ENCODE data around the gene WFIKKN1. TPM values are rescaled to one million over a fixed set of nuclear protein-coding genes. Genes with fewer than 3 reads are reported as not detected.

Gene WFIKKN1
- total and polyA plus RNA-seq, 2 of the 13 experiments (the other 11 are each of a cell fraction or from before 2014, with no cell fraction given): 1.7 to 4.9 TPM

DNA sequence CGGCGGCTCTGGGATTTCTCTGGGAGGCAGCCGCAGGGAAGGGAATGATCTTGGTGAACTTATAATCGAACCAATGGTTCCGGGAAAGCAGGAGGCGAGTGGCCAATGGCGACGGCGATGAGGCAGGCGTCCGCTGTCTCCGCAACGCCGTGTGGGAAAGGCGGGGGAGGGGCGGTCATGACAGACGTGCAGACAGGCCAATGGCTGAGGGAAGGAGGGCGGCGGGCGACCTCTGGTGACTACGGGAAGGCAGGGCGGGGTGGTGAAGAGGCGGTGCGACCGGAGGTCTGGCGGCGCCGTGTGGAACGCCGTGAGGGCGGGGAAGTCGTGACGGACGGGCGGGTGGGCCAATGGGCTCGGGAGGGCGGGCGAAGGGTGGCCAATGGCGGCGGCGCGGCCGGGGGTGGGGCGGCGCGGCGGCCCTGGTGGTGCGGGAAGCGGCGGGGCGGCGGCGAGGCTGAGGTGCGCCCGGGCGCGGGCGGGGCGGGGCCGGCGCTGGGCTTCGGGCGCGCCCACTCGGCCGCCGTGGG, 41.1 kb upstream of the WFIKKN1 start, which contains the start of gene RAB40C (continued):
- TF ChIP-seq ZNF775 (CRISPR knock-in tag; IDR thresholded peaks at IDR 0.05; ENCODE audit: borderline replicate concordance) (no peak), PRMT3 (CRISPR knock-in tag; IDR thresholded peaks at IDR 0.05; ENCODE audit: borderline replicate concordance, low read depth) (no peak), FOXO1 (CRISPR knock-in tag; IDR thresholded peaks at IDR 0.05) (no peak), ZBTB21 (CRISPR knock-in tag; IDR thresholded peaks at IDR 0.05) (no peak), ZNF253 (CRISPR knock-in tag; IDR thresholded peaks at IDR 0.05; ENCODE audit: borderline replicate concordance) (no peak), SP2 (CRISPR knock-in tag; IDR thresholded peaks at IDR 0.05) (peak; percentile 71), SRSF9 (IDR thresholded peaks at IDR 0.05; ENCODE audit: borderline replicate concordance, insufficient read depth, low read depth, low read length, poor library complexity, severe bottlenecking) (no peak), ZNF34 (CRISPR knock-in tag; IDR thresholded peaks at IDR 0.05; ENCODE audit: borderline replicate concordance) (no peak), STAG1 (CRISPR knock-in tag; IDR thresholded peaks at IDR 0.05) (no peak), SRSF1 (optimal IDR thresholded peaks at IDR 0.05; ENCODE audit: low read depth, low read length) (no peak), KLF12 (CRISPR knock-in tag; IDR thresholded peaks at IDR 0.05; ENCODE audit: borderline replicate concordance) (no peak), CBFB (CRISPR knock-in tag; IDR thresholded peaks at IDR 0.05) (0 out of 2 replicates have a peak, but pooled peaks have one; percentile 10), AHR (CRISPR knock-in tag; IDR thresholded peaks at IDR 0.05) (no peak), ZNF678 (CRISPR knock-in tag; IDR thresholded peaks at IDR 0.05) (no peak), ZNF564 (CRISPR knock-in tag; IDR thresholded peaks at IDR 0.05) (no peak), HNF4G (IDR thresholded peaks at IDR 0.05; ENCODE audit: borderline replicate concordance, low read depth, low read length) (no peak), HNF4G (CRISPR knock-in tag; IDR thresholded peaks at IDR 0.05; ENCODE audit: borderline replicate concordance, low read depth) (no peak), ARNTL (CRISPR knock-in tag; IDR thresholded peaks at IDR 0.05) (no peak), XRCC5 (optimal IDR thresholded peaks at IDR 0.05; ENCODE audit: low read length) (no peak), HNF4A (CRISPR knock-in tag; IDR thresholded peaks at IDR 0.05) (no peak), ZNF274 (CRISPR knock-in tag; IDR thresholded peaks at IDR 0.05) (peak; percentile 61; the same call in 1 of the 2 replicates), GATAD2A (CRISPR knock-in tag; IDR thresholded peaks at IDR 0.05) (no peak), CEBPG (CRISPR knock-in tag; IDR thresholded peaks at IDR 0.05) (no peak)
- TF ChIP-seq, protein P1, sequence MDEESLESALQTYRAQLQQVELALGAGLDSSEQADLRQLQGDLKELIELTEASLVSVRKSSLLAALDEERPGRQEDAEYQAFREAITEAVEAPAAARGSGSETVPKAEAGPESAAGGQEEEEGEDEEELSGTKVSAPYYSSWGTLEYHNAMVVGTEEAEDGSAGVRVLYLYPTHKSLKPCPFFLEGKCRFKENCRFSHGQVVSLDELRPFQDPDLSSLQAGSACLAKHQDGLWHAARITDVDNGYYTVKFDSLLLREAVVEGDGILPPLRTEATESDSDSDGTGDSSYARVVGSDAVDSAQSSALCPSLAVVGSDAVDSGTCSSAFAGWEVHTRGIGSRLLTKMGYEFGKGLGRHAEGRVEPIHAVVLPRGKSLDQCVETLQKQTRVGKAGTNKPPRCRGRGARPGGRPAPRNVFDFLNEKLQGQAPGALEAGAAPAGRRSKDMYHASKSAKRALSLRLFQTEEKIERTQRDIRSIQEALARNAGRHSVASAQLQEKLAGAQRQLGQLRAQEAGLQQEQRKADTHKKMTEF (CRISPR knock-in tag; IDR thresholded peaks at IDR 0.05): no peak
- TF ChIP-seq, protein P2, sequence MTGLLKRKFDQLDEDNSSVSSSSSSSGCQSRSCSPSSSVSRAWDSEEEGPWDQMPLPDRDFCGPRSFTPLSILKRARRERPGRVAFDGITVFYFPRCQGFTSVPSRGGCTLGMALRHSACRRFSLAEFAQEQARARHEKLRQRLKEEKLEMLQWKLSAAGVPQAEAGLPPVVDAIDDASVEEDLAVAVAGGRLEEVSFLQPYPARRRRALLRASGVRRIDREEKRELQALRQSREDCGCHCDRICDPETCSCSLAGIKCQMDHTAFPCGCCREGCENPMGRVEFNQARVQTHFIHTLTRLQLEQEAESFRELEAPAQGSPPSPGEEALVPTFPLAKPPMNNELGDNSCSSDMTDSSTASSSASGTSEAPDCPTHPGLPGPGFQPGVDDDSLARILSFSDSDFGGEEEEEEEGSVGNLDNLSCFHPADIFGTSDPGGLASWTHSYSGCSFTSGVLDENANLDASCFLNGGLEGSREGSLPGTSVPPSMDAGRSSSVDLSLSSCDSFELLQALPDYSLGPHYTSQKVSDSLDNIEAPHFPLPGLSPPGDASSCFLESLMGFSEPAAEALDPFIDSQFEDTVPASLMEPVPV (CRISPR knock-in tag; IDR thresholded peaks at IDR 0.05): no peak
- TF ChIP-seq, protein P3, sequence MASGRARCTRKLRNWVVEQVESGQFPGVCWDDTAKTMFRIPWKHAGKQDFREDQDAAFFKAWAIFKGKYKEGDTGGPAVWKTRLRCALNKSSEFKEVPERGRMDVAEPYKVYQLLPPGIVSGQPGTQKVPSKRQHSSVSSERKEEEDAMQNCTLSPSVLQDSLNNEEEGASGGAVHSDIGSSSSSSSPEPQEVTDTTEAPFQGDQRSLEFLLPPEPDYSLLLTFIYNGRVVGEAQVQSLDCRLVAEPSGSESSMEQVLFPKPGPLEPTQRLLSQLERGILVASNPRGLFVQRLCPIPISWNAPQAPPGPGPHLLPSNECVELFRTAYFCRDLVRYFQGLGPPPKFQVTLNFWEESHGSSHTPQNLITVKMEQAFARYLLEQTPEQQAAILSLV (CRISPR knock-in tag; IDR thresholded peaks at IDR 0.05; ENCODE audit: borderline replicate concordance): no peak
- TF ChIP-seq, protein P4, sequence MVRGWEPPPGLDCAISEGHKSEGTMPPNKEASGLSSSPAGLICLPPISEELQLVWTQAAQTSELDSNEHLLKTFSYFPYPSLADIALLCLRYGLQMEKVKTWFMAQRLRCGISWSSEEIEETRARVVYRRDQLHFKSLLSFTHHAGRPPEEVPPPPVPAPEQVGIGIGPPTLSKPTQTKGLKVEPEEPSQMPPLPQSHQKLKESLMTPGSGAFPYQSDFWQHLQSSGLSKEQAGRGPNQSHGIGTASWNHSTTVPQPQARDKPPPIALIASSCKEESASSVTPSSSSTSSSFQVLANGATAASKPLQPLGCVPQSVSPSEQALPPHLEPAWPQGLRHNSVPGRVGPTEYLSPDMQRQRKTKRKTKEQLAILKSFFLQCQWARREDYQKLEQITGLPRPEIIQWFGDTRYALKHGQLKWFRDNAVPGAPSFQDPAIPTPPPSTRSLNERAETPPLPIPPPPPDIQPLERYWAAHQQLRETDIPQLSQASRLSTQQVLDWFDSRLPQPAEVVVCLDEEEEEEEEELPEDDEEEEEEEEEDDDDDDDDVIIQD (CRISPR knock-in tag; IDR thresholded peaks at IDR 0.05; ENCODE audit: low read depth): no peak
